Kidney epithelial cell (primary cell): ENCODE measurements around the gene HDAC1. TPM values are rescaled to one million over a fixed set of nuclear protein-coding genes. Genes with fewer than 3 reads are reported as not detected.

Experiments used
- DNase-seq: peaks from one replicate; pipeline ENCODE4 v3.0.0-alpha.2; 2010; ENCODE audit warnings: low read depth
- H3K27me3 ChIP-seq: 2 replicates; pipeline ENCODE4 v1.6.0; 2011; ENCODE audit warnings: low read length; ENCODE audit not compliant: control insufficient read depth, insufficient read depth
- H3K36me3 ChIP-seq: 2 replicates; pipeline ENCODE4 v1.5.1; 2011; ENCODE audit warnings: low read length; ENCODE audit not compliant: control insufficient read depth, insufficient read depth
- H3K4me3 ChIP-seq: 2 replicates; pipeline ENCODE4 v1.5.1; 2011; ENCODE audit warnings: low read depth, mild to moderate bottlenecking, control low read depth, low read length
- CTCF ChIP-seq: IDR thresholded peaks from 2 replicates; pipeline ENCODE4 v1.5.1; 2011; ENCODE audit warnings: mild to moderate bottlenecking, moderate library complexity, low read length, control low read depth, inconsistent platforms; ENCODE audit not compliant: insufficient read depth, poor library complexity, severe bottlenecking
- total RNA-seq: library from RNA; depleted of rRNA; stranded (reverse); fragments of >200 nt; gene quantifications from 2 replicates; pipeline ENCODE4 v1.2.3, GENCODE V29; 2015

HDAC1 gene
- total RNA-seq, 1 donor from 2014 or later: 85.7 TPM

- no peak overlapping the region for H3K4me3 ChIP-seq
- TF ChIP-seq CTCF: no peak
- DNase-seq: no peak
- H3K36me3 ChIP-seq: no peaks in the 10 kb centered on the region
- H3K27me3 ChIP-seq: no peaks in the 10 kb centered on the region
These were observed 47.6 kb downstream of the HDAC1 start for GRCh38 chr1:32339363-32339978.

GRCh38 chr1:32341186-32341757 is 49.4 kb downstream of the HDAC1 start:
- Histone ChIP-seq H3K27me3 (no peaks in the 10 kb centered on the region), H3K4me3 (no peak overlapping the region), H3K36me3 (no peaks in the 10 kb centered on the region)
- no peak for DNase-seq
- TF ChIP-seq CTCF: no peak

- Histone ChIP-seq H3K27me3 (no peaks in the 10 kb centered on the region), H3K4me3 (no peak overlapping the region), H3K36me3 (no peaks in the 10 kb centered on the region)
- no peak for TF ChIP-seq CTCF
- DNase-seq: no peak
These were observed 50.1 kb downstream of the HDAC1 start for GRCh38 chr1:32341971-32342370.

- TF ChIP-seq CTCF: no peak
- Histone ChIP-seq H3K4me3 (no peak overlapping the region), H3K27me3 (no peaks in the 10 kb centered on the region), H3K36me3 (no peaks in the 10 kb centered on the region)
- no peak for DNase-seq
These were observed 50.8 kb downstream of the HDAC1 start for GRCh38 chr1:32342704-32343103.

- TF ChIP-seq CTCF: no peak
- Histone ChIP-seq H3K27me3 (no peaks in the 10 kb centered on the region), H3K36me3 (no peaks in the 10 kb centered on the region), H3K4me3 (no peak overlapping the region)
- no peak for DNase-seq
These were observed 53.5 kb downstream of the HDAC1 start for GRCh38 chr1:32345289-32345827.

GRCh38 chr1:32346532-32347157 is 54.8 kb downstream of the HDAC1 start:
- no peak for DNase-seq
- H3K36me3 ChIP-seq: no peaks in the 10 kb centered on the region
- H3K27me3 ChIP-seq: no peaks in the 10 kb centered on the region
- no peak overlapping the region for H3K4me3 ChIP-seq
- TF ChIP-seq CTCF: no peak
